ENCODE results near the gene LAD1. TPM values are rescaled to one million over a fixed set of nuclear protein-coding genes. Genes with fewer than 3 reads are reported as not detected.

Gene LAD1
- total RNA-seq, 1 experiment from 2014 or later = 1.2 TPM

GRCh38 chr1:201384406-201384782 is 14.7 kb downstream of the LAD1 start:
- no peaks in the 10 kb centered on the region for H3K27me3 ChIP-seq (ENCODE audit: low read length)
- DNase-seq = no peak
- H3K4me2 ChIP-seq (ENCODE audit: low read depth, low read length, poor library complexity, severe bottlenecking) = no peak overlapping the region
- H3K4me1 ChIP-seq (ENCODE audit: low read length) = no peaks in the 10 kb centered on the region
- H3K4me3 ChIP-seq (ENCODE audit: low read length) = no peak overlapping the region
- H3K36me3 ChIP-seq (ENCODE audit: insufficient read depth, low read length) = no peaks in the 10 kb centered on the region
- H3K9me3 ChIP-seq (ENCODE audit: low read length) = no peaks in the 10 kb centered on the region
- no peak overlapping the region for H3K27ac ChIP-seq (ENCODE audit: low read length)
- H3K9me2 ChIP-seq (replicated peaks; ENCODE audit: insufficient read depth, low read length) = no peaks in the 10 kb centered on the region
- no peaks in the 10 kb centered on the region for H3K79me2 ChIP-seq (ENCODE audit: low read length)
- peaks cover 4% of the 10 kb centered on the region; the same call in 1 of the 2 replicates for H4K20me1 ChIP-seq (ENCODE audit: insufficient read depth, low read depth, low read length)
- no peak overlapping the region for H2AFZ ChIP-seq (ENCODE audit: low read length)
- no peak overlapping the region for H3K9ac ChIP-seq (ENCODE audit: low read length)

- Histone ChIP-seq H4K20me1 (ENCODE audit: insufficient read depth, low read depth, low read length) (peaks cover 4% of the 10 kb centered on the region; the same call in 1 of the 2 replicates), H3K4me3 (ENCODE audit: low read length) (no peak overlapping the region)
Observed at GRCh38 chr1:201383647-201384405, 15.3 kb downstream of the LAD1 start.

DNA sequence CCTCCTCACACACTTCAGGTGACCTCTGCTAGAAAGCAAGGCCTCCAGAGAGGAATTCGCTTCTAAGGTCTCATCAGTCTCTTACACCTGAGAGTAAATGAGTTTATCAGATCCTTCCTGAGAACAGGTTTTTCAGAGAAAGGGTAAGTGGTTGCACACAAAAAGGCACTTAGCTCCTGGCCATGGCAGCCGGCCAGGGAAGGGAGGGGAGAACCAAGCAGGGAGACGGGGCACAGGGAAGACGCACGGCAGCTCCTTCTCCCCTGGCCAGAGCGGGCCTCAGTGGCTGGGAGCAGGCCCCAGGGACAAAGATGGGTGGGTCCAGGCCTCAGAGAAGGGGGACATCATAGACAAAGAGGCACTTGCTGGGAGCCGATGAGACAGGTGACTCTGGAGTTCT is 18.0 kb downstream of the LAD1 start:
- no peaks in the 10 kb centered on the region for H3K27me3 ChIP-seq (ENCODE audit: low read length)
- no peak overlapping the region for H3K4me2 ChIP-seq (ENCODE audit: low read depth, low read length, poor library complexity, severe bottlenecking)
- DNase-seq = no peak
- H3K9me3 ChIP-seq (ENCODE audit: low read length) = no peaks in the 10 kb centered on the region
- no peak overlapping the region for H3K27ac ChIP-seq (ENCODE audit: low read length)
- no peaks in the 10 kb centered on the region for H3K79me2 ChIP-seq (ENCODE audit: low read length)
- no peak overlapping the region for H3K4me3 ChIP-seq (ENCODE audit: low read length)
- H2AFZ ChIP-seq (ENCODE audit: low read length) = no peak overlapping the region
- H3K4me1 ChIP-seq (ENCODE audit: low read length) = no peaks in the 10 kb centered on the region
- H3K9ac ChIP-seq (ENCODE audit: low read length) = no peak overlapping the region
- H4K20me1 ChIP-seq (ENCODE audit: insufficient read depth, low read depth, low read length) = peaks cover 4% of the 10 kb centered on the region; the same call in 1 of the 2 replicates
- H3K9me2 ChIP-seq (replicated peaks; ENCODE audit: insufficient read depth, low read length) = no peaks in the 10 kb centered on the region
- H3K36me3 ChIP-seq (ENCODE audit: insufficient read depth, low read length) = no peaks in the 10 kb centered on the region

More at GRCh38 chr1:201383647-201384405, 15.3 kb downstream of the LAD1 start:
- H3K79me2 ChIP-seq (ENCODE audit: low read length) = no peaks in the 10 kb centered on the region
- no peaks in the 10 kb centered on the region for H3K9me3 ChIP-seq (ENCODE audit: low read length)
- no peak overlapping the region for H2AFZ ChIP-seq (ENCODE audit: low read length)
- no peak for DNase-seq
- H3K9ac ChIP-seq (ENCODE audit: low read length) = no peak overlapping the region
- no peak overlapping the region for H3K4me2 ChIP-seq (ENCODE audit: low read depth, low read length, poor library complexity, severe bottlenecking)
- H3K4me1 ChIP-seq (ENCODE audit: low read length) = no peaks in the 10 kb centered on the region
- H3K9me2 ChIP-seq (replicated peaks; ENCODE audit: insufficient read depth, low read length) = no peaks in the 10 kb centered on the region
- H3K36me3 ChIP-seq (ENCODE audit: insufficient read depth, low read length) = no peaks in the 10 kb centered on the region
- no peak overlapping the region for H3K27ac ChIP-seq (ENCODE audit: low read length)
- H3K27me3 ChIP-seq (ENCODE audit: low read length) = no peaks in the 10 kb centered on the region

- no peak overlapping the region for H3K27ac ChIP-seq (ENCODE audit: low read length)
- H3K4me3 ChIP-seq (ENCODE audit: low read length) = no peak overlapping the region
- no peak overlapping the region for H3K9ac ChIP-seq (ENCODE audit: low read length)
- no peaks in the 10 kb centered on the region for H3K9me3 ChIP-seq (ENCODE audit: low read length)
- DNase-seq = no peak
- H3K27me3 ChIP-seq (ENCODE audit: low read length) = no peaks in the 10 kb centered on the region
- peaks cover 4% of the 10 kb centered on the region; the same call in 1 of the 2 replicates for H4K20me1 ChIP-seq (ENCODE audit: insufficient read depth, low read depth, low read length)
- no peaks in the 10 kb centered on the region for H3K36me3 ChIP-seq (ENCODE audit: insufficient read depth, low read length)
- H3K4me2 ChIP-seq (ENCODE audit: low read depth, low read length, poor library complexity, severe bottlenecking) = no peak overlapping the region
- H3K79me2 ChIP-seq (ENCODE audit: low read length) = no peaks in the 10 kb centered on the region
- no peak overlapping the region for H2AFZ ChIP-seq (ENCODE audit: low read length)
- H3K9me2 ChIP-seq (replicated peaks; ENCODE audit: insufficient read depth, low read length) = no peaks in the 10 kb centered on the region
- H3K4me1 ChIP-seq (ENCODE audit: low read length) = no peaks in the 10 kb centered on the region
Observed at GRCh38 chr1:201379733-201380242, 19.3 kb downstream of the LAD1 start.

- Histone ChIP-seq H2AFZ (ENCODE audit: low read length) (no peak overlapping the region), H3K9me2 (replicated peaks; ENCODE audit: insufficient read depth, low read length) (no peaks in the 10 kb centered on the region), H3K4me1 (ENCODE audit: low read length) (no peaks in the 10 kb centered on the region), H3K27ac (ENCODE audit: low read length) (no peak overlapping the region), H3K27me3 (ENCODE audit: low read length) (no peaks in the 10 kb centered on the region), H3K36me3 (ENCODE audit: insufficient read depth, low read length) (no peaks in the 10 kb centered on the region), H3K4me3 (ENCODE audit: low read length) (no peak overlapping the region), H3K9ac (ENCODE audit: low read length) (no peak overlapping the region), H3K79me2 (ENCODE audit: low read length) (no peaks in the 10 kb centered on the region), H4K20me1 (ENCODE audit: insufficient read depth, low read depth, low read length) (0 out of 2 replicates have a peak, but pooled peaks cover 4% of the 10 kb centered on the region), H3K4me2 (ENCODE audit: low read depth, low read length, poor library complexity, severe bottlenecking) (no peak overlapping the region), H3K9me3 (ENCODE audit: low read length) (no peaks in the 10 kb centered on the region)
- no peak for DNase-seq
Observed at GRCh38 chr1:201378804-201379203, 20.3 kb downstream of the LAD1 start.

- H3K27ac ChIP-seq (ENCODE audit: low read length) = no peak within 1 kb of the TSS
- no peaks in the 10 kb centered on the region for H3K36me3 ChIP-seq (ENCODE audit: insufficient read depth, low read length)
- no peak within 1 kb of the TSS for H2AFZ ChIP-seq (ENCODE audit: low read length)
- H3K4me2 ChIP-seq (ENCODE audit: low read depth, low read length, poor library complexity, severe bottlenecking) = no peak within 1 kb of the TSS
- no peaks in the 10 kb centered on the region for H3K9me3 ChIP-seq (ENCODE audit: low read length)
- no peaks in the 10 kb centered on the region for H3K9me2 ChIP-seq (replicated peaks; ENCODE audit: insufficient read depth, low read length)
- H3K79me2 ChIP-seq (ENCODE audit: low read length) = no peaks in the 10 kb centered on the region
- H3K9ac ChIP-seq (ENCODE audit: low read length) = no peak within 1 kb of the TSS
- H3K27me3 ChIP-seq (ENCODE audit: low read length) = no peaks in the 10 kb centered on the region
- no peak within 1 kb of the TSS for H3K4me3 ChIP-seq (ENCODE audit: low read length)
- no peaks in the 10 kb centered on the region for H3K4me1 ChIP-seq (ENCODE audit: low read length)
- 0 out of 2 replicates have a peak, but pooled peaks cover 4% of the 10 kb centered on the region for H4K20me1 ChIP-seq (ENCODE audit: insufficient read depth, low read depth, low read length)
- no peak for DNase-seq
Observed at GRCh38 chr1:201377611-201378092, 21.5 kb downstream of the LAD1 start, which contains the start of gene TNNT2. TNNT2 (minus strand) TSS chr1:201377680; CDS start chr1:201373254, 4,426 bp downstream.

DNA sequence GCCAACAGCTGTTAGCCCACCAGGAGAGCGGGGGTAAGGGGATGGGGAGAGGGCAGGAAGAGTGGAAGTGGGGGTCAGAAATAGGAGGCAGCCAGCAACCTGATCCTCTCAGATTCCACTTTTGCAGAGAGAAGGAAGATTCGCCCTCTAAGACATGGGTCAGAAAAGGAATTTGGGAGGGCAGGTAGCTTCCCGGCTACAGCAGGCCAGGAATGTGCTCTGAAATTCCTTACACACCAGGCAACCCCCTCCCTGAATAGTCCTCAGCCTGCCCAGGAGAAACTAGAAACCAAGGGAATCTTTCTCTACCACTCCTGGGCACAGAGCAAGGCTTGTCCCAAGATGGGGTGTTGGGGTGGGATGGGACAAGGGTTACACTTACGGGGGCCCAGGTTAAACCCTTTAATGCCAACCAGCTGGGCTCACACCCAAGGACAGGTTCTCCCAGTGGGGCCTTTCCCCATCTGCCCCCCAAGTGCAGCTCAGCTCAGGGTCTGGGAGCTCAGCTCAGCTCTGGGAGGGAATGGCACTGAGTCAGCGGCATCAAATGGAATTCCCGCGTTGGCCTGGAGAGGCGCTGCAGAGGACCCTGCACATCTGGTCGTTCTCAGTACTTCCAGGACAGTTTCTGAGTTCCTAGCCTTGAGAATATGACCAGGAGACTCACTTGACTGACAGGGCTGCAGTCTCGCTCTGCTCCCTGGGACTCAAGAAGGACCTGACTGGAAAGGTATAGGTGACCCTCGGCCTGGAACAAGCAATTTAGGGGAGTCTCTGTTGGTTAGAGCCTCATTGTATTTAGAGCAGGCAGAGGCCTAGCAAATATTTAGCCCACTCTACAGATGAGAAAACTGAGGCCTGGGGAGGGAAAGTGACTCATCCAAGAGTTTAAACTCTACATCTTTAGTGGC is 22.4 kb downstream of the LAD1 start:
- Histone ChIP-seq H3K4me2 (ENCODE audit: low read depth, low read length, poor library complexity, severe bottlenecking) (no peak overlapping the region), H2AFZ (ENCODE audit: low read length) (no peak overlapping the region), H3K9me2 (replicated peaks; ENCODE audit: insufficient read depth, low read length) (no peaks in the 10 kb centered on the region), H3K27ac (ENCODE audit: low read length) (no peak overlapping the region), H3K27me3 (ENCODE audit: low read length) (no peaks in the 10 kb centered on the region), H3K4me3 (ENCODE audit: low read length) (no peak overlapping the region), H3K36me3 (ENCODE audit: insufficient read depth, low read length) (no peaks in the 10 kb centered on the region), H3K9ac (ENCODE audit: low read length) (no peak overlapping the region), H4K20me1 (ENCODE audit: insufficient read depth, low read depth, low read length) (0 out of 2 replicates have a peak, but pooled peaks cover 4% of the 10 kb centered on the region), H3K9me3 (ENCODE audit: low read length) (no peaks in the 10 kb centered on the region), H3K79me2 (ENCODE audit: low read length) (no peaks in the 10 kb centered on the region), H3K4me1 (ENCODE audit: low read length) (no peaks in the 10 kb centered on the region)
- peak; percentile 73 for DNase-seq

DNA sequence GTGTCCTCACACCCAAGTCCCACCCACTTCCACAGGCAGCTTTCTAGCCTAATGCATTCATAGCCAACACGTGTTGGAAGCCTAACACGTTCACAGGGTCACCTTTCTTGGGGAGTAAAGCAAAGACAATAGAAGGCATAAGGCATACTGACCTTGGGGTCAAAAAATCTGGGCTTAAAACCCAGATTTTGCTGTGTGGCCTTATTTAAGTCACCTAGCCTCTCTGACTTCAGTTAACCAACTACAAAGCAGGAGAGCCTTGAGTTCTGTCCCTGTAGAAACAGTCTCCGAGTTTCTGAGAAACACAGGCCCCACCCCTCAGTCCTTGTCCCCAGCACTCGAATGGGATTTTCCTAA is 23.0 kb downstream of the LAD1 start:
- Histone ChIP-seq H3K4me2 (ENCODE audit: low read depth, low read length, poor library complexity, severe bottlenecking) (no peak overlapping the region), H3K9ac (ENCODE audit: low read length) (no peak overlapping the region)
- no peak for DNase-seq

More for the DNA sequence above, 23.0 kb downstream of the LAD1 start:
- no peaks in the 10 kb centered on the region for H3K9me2 ChIP-seq (replicated peaks; ENCODE audit: insufficient read depth, low read length)
- H3K79me2 ChIP-seq (ENCODE audit: low read length) = no peaks in the 10 kb centered on the region
- H4K20me1 ChIP-seq (ENCODE audit: insufficient read depth, low read depth, low read length) = no peaks in the 10 kb centered on the region
- no peaks in the 10 kb centered on the region for H3K27me3 ChIP-seq (ENCODE audit: low read length)
- no peaks in the 10 kb centered on the region for H3K36me3 ChIP-seq (ENCODE audit: insufficient read depth, low read length)
- no peaks in the 10 kb centered on the region for H3K9me3 ChIP-seq (ENCODE audit: low read length)
- H3K27ac ChIP-seq (ENCODE audit: low read length) = no peak overlapping the region
- H3K4me1 ChIP-seq (ENCODE audit: low read length) = no peaks in the 10 kb centered on the region
- H3K4me3 ChIP-seq (ENCODE audit: low read length) = no peak overlapping the region
- no peak overlapping the region for H2AFZ ChIP-seq (ENCODE audit: low read length)
